Mesenchymal stem cell (in vitro differentiated cells and primary cell): ENCODE data around the gene ITIH4.

ENCODE experiments used
- DNase-seq: peaks from one replicate; pipeline ENCODE4 v3.0.0-alpha.2; 2013
- H2AFZ ChIP-seq: one replicate; pipeline ENCODE4 v1.6.1; 2013; ENCODE audit warnings: low read depth, mild to moderate bottlenecking, control low read depth, inconsistent platforms, low read length, moderate library complexity
- H2AK5ac ChIP-seq: 2 replicates; pipeline ENCODE4 v1.6.1; 2013; ENCODE audit warnings: low read length, moderate library complexity, mild to moderate bottlenecking, inconsistent platforms; ENCODE audit not compliant: severe bottlenecking
- H2BK120ac ChIP-seq: one replicate; pipeline ENCODE4 v1.6.1; 2013; ENCODE audit warnings: low read depth, mild to moderate bottlenecking, inconsistent platforms, low read length, moderate library complexity
- H2BK12ac ChIP-seq, 2 experiments: one replicate each; pipeline ENCODE4 v1.6.1; 2013; ENCODE audit warnings: inconsistent platforms in 2 of 2, low read length in 2 of 2, mild to moderate bottlenecking in 2 of 2, moderate library complexity in 2 of 2, control low read depth in 1 of 2
- H2BK15ac ChIP-seq: one replicate; pipeline ENCODE4 v1.6.1; 2013; ENCODE audit warnings: mild to moderate bottlenecking, low read depth, inconsistent platforms; ENCODE audit not compliant: poor library complexity, severe bottlenecking
- H2BK5ac ChIP-seq: 2 replicates; pipeline ENCODE4 v1.6.1; 2013; ENCODE audit warnings: low read depth, mild to moderate bottlenecking, low read length, control low read depth, inconsistent platforms; ENCODE audit not compliant: poor library complexity, severe bottlenecking
- H3K14ac ChIP-seq, 2 experiments: one replicate each; pipeline ENCODE4 v1.6.1; 2013; ENCODE audit warnings: inconsistent platforms in 2 of 2, low read length in 2 of 2, control low read depth in 1 of 2, mild to moderate bottlenecking in 1 of 2, moderate library complexity in 1 of 2
- H3K18ac ChIP-seq, 2 experiments: one replicate each; pipeline ENCODE4 v1.6.1; 2013; ENCODE audit warnings: inconsistent platforms in 2 of 2, low read length in 2 of 2, control low read depth in 1 of 2, low read depth in 1 of 2, mild to moderate bottlenecking in 1 of 2
- H3K23ac ChIP-seq, 2 experiments: one replicate each; pipeline ENCODE4 v1.6.1; 2013; ENCODE audit warnings: inconsistent platforms in 2 of 2, low read length in 2 of 2, mild to moderate bottlenecking in 2 of 2, moderate library complexity in 2 of 2, control low read depth in 1 of 2
- H3K27ac ChIP-seq: 2 replicates; pipeline ENCODE4 v1.5.1; 2013; ENCODE audit warnings: mild to moderate bottlenecking, moderate library complexity, low read length, control low read depth, inconsistent platforms; ENCODE audit not compliant: poor library complexity, severe bottlenecking
- H3K27me3 ChIP-seq, 2 experiments: 2 replicates each; pipeline versions ENCODE4 v1.6.1 to v1.7.0; 2013; ENCODE audit warnings: low read length in 2 of 2, mild to moderate bottlenecking in 2 of 2, moderate library complexity in 2 of 2, control low read depth in 1 of 2, inconsistent platforms in 1 of 2; ENCODE audit not compliant: control insufficient read depth in 1 of 2, insufficient read depth in 1 of 2
- H3K36me3 ChIP-seq, 2 experiments: 2 replicates each; pipeline versions ENCODE4 v1.6.1 to v1.7.0; 2013; ENCODE audit warnings: low read length in 2 of 2, control low read depth in 1 of 2, inconsistent platforms in 1 of 2, low read depth in 1 of 2, mild to moderate bottlenecking in 1 of 2; ENCODE audit not compliant: insufficient read depth in 2 of 2, control insufficient read depth in 1 of 2
- H3K4ac ChIP-seq, 2 experiments: one replicate each; pipeline ENCODE4 v1.6.1; 2013; ENCODE audit warnings: inconsistent platforms in 2 of 2, low read length in 2 of 2, mild to moderate bottlenecking in 2 of 2, moderate library complexity in 2 of 2, control low read depth in 1 of 2, low read depth in 1 of 2
- H3K4me1 ChIP-seq: 2 replicates; pipeline ENCODE4 v1.6.1; 2013; ENCODE audit warnings: low read depth, low read length, control low read depth; ENCODE audit not compliant: control insufficient read depth, insufficient read depth
- H3K4me2 ChIP-seq: 2 replicates; pipeline ENCODE4 v1.6.1; 2013; ENCODE audit warnings: low read length, mild to moderate bottlenecking, inconsistent platforms; ENCODE audit not compliant: poor library complexity, severe bottlenecking
- H3K4me3 ChIP-seq, 2 experiments: 2 replicates each; pipeline versions ENCODE4 v1.5.1 to v1.7.0; 2013; ENCODE audit warnings: low read length in 2 of 2, mild to moderate bottlenecking in 2 of 2, control low read depth in 1 of 2, low read depth in 1 of 2; ENCODE audit not compliant: insufficient read depth in 1 of 2
- H3K79me1 ChIP-seq: replicated peaks from 2 replicates; pipeline ENCODE4 v1.6.1; 2013; ENCODE audit warnings: mild to moderate bottlenecking, control low read depth, low read length, inconsistent platforms; ENCODE audit not compliant: poor library complexity, severe bottlenecking
- H3K9ac ChIP-seq: 2 replicates; pipeline ENCODE4 v1.7.0; 2013; ENCODE audit warnings: mild to moderate bottlenecking, low read length, moderate library complexity
- H3K9me3 ChIP-seq: 2 replicates; pipeline ENCODE4 v1.7.0; 2013; ENCODE audit warnings: mild to moderate bottlenecking, low read length; ENCODE audit not compliant: control insufficient read depth
- H4K8ac ChIP-seq: one replicate; pipeline ENCODE4 v1.6.1; 2013; ENCODE audit warnings: inconsistent platforms, mild to moderate bottlenecking, low read length, moderate library complexity
- H4K91ac ChIP-seq: one replicate; pipeline ENCODE4 v1.6.1; 2013; ENCODE audit warnings: mild to moderate bottlenecking, low read length, inconsistent platforms
- WGBS: methylation state at CpG from one replicate; pipeline ENCODE4 v1.1.7; 2013; ENCODE audit warnings: mixed read lengths; 5-methylcytosine and 5-hydroxymethylcytosine counted together

ITIH4 gene

GRCh38 chr3:52788890-52789745 is 41.4 kb downstream of the ITIH4 start:
- H3K27ac ChIP-seq, result no peak overlapping the region
- no peak overlapping the region for H2BK12ac ChIP-seq

GRCh38 chr3:52787672-52788625 is 42.5 kb downstream of the ITIH4 start:
- Histone ChIP-seq H3K36me3 (peaks cover 0 to 5% of the 10 kb centered on the region in 2 experiments), H4K91ac (no peak overlapping the region), H3K79me1 (no peaks in the 10 kb centered on the region), H3K9me3 (no peaks in the 10 kb centered on the region), H3K4ac (no peak overlapping the region), H2BK12ac (no peak overlapping the region), H2BK120ac (no peak overlapping the region), H3K27me3 (peaks cover 28 to 74% of the 10 kb centered on the region in 2 experiments), H3K27ac (no peak overlapping the region), H3K9ac (peak overlapping the region; percentile 49), H3K4me1 (peaks cover 3% of the 10 kb centered on the region), H3K4me2 (no peak overlapping the region), H2BK15ac (no peak overlapping the region), H2AFZ (no peak overlapping the region), H3K18ac (no peak overlapping the region), H3K4me3 (no peak overlapping the region), H3K14ac (no peak overlapping the region), H2AK5ac (no peak overlapping the region), H2BK5ac (no peak overlapping the region), H4K8ac (no peak overlapping the region), H3K23ac (no peak overlapping the region)
- DNase-seq, result no peak
- WGBS, result 83% methylated on average over 15 of the region's 17 CpGs

More at GRCh38 chr3:52788890-52789745, 41.4 kb downstream of the ITIH4 start:
- H2AK5ac ChIP-seq, result no peak overlapping the region
- no peak overlapping the region for H3K9ac ChIP-seq
- H3K23ac ChIP-seq, result no peak overlapping the region
- H3K18ac ChIP-seq, result no peak overlapping the region
- H3K4me1 ChIP-seq, result peaks cover 3% of the 10 kb centered on the region
- peaks cover 19 to 63% of the 10 kb centered on the region in 2 experiments for H3K27me3 ChIP-seq
- H2BK15ac ChIP-seq, result peak overlapping the region; percentile 53
- no peak overlapping the region for H3K14ac ChIP-seq
- H4K91ac ChIP-seq, result no peak overlapping the region
- H3K4me3 ChIP-seq, result no peak overlapping the region
- no peaks in the 10 kb centered on the region for H3K9me3 ChIP-seq
- H2AFZ ChIP-seq, result no peak overlapping the region
- no peak for DNase-seq
- H2BK5ac ChIP-seq, result no peak overlapping the region
- H3K4ac ChIP-seq, result no peak overlapping the region
- peaks cover 0 to 5% of the 10 kb centered on the region in 2 experiments for H3K36me3 ChIP-seq
- no peak overlapping the region for H4K8ac ChIP-seq
- no peak overlapping the region for H2BK120ac ChIP-seq
- 84% methylated on average over 16 of the region's 16 CpGs for WGBS
- no peaks in the 10 kb centered on the region for H3K79me1 ChIP-seq
- H3K4me2 ChIP-seq, result no peak overlapping the region

GRCh38 chr3:52787246-52787645 is 43.2 kb downstream of the ITIH4 start:
- Histone ChIP-seq H3K4me3 (no peak overlapping the region), H2BK15ac (no peak overlapping the region), H2AFZ (no peak overlapping the region), H2BK5ac (no peak overlapping the region), H2BK120ac (no peak overlapping the region), H3K4ac (no peak overlapping the region), H3K23ac (no peak overlapping the region), H3K14ac (no peak overlapping the region), H3K27ac (no peak overlapping the region), H3K9ac (peak overlapping the region; percentile 49), H3K79me1 (no peaks in the 10 kb centered on the region), H2BK12ac (no peak overlapping the region), H3K4me2 (no peak overlapping the region), H3K18ac (no peak overlapping the region), H4K8ac (no peak overlapping the region), H3K4me1 (peaks cover 3% of the 10 kb centered on the region), H4K91ac (no peak overlapping the region), H3K27me3 (peaks cover 35 to 74% of the 10 kb centered on the region in 2 experiments), H2AK5ac (no peak overlapping the region), H3K36me3 (peaks cover 0 to 5% of the 10 kb centered on the region in 2 experiments), H3K9me3 (no peaks in the 10 kb centered on the region)
- WGBS, result 82% methylated on average over 10 of the region's 11 CpGs
- DNase-seq, result no peak
